SK-N-SH (cell line): ENCODE results near the gene FOXD3. TPM values are rescaled to one million over a fixed set of nuclear protein-coding genes. Genes with fewer than 3 reads are reported as not detected.

Experiments
- CTCF ChIA-PET: fragments of 300-600, 350-600 bp; formaldehyde crosslinking; extraction: SDS; loops from one replicate; lab custom pipeline; 2021; lab: Yijun Ruan, JAX
- POLR2A ChIA-PET: fragments of 350-600 bp; sonication (Branson Sonifier 250); formaldehyde crosslinking; extraction: SDS; loops from one replicate; lab custom pipeline; 2020; ENCODE audit warnings: antibody characterized with exemption, inconsistent platforms; lab: Yijun Ruan, JAX
- DNase-seq: peaks from one replicate; pipeline ENCODE4 v3.0.0; 2012
- H2AFZ ChIP-seq: fragments of 200-600 bp; sonication (generic); 2 replicates; pipeline ENCODE4 v1.8.1; 2016; ENCODE audit warnings: antibody characterized with exemption, mild to moderate bottlenecking, low read depth
- H3F3A ChIP-seq: fragments of 200-600 bp; sonication (generic); replicated peaks from 2 replicates; pipeline ENCODE3; 2016; ENCODE audit warnings: antibody characterized with exemption, mild to moderate bottlenecking; ENCODE audit not compliant: insufficient read depth
- H3K27ac ChIP-seq, 2 experiments: fragments of 200-500 bp in 1 of 2; fragments of 200-600 bp in 1 of 2; sonication (Bioruptor generic) in 1 of 2; sonication (generic), shearing (Covaris generic) in 1 of 2; 2 replicates each; pipeline versions ENCODE4 v1.5.1 to v1.6.1; 2014 to 2016; ENCODE audit warnings: low read depth in 2 of 2, inconsistent platforms in 1 of 2, low read length in 1 of 2, mild to moderate bottlenecking in 1 of 2, mixed read lengths in 1 of 2
- H3K27me3 ChIP-seq: fragments of 200-600 bp; sonication (generic), shearing (Covaris generic); 2 replicates; pipeline ENCODE4 v1.6.1; 2016; ENCODE audit warnings: mixed run types; ENCODE audit not compliant: insufficient read depth
- H3K36me3 ChIP-seq, 2 experiments: fragments of 200-500 bp in 1 of 2; fragments of 200-600 bp in 1 of 2; sonication (Bioruptor generic) in 1 of 2; sonication (generic) in 1 of 2; replicated peaks in 1 of 2; 2 replicates each; pipeline versions ENCODE3 to v1.5.1; 2014 to 2016; ENCODE audit warnings: low read length in 1 of 2, mild to moderate bottlenecking in 1 of 2; ENCODE audit not compliant: insufficient read depth in 2 of 2, control insufficient read depth in 1 of 2
- H3K4me1 ChIP-seq, 2 experiments: fragments of 200-500 bp in 1 of 2; fragments of 200-600 bp in 1 of 2; sonication (Bioruptor generic) in 1 of 2; sonication (generic), shearing (Covaris generic) in 1 of 2; 2 replicates each; pipeline versions ENCODE4 v1.5.1 to v1.6.1; 2014 to 2016; ENCODE audit warnings: low read depth in 1 of 2, low read length in 1 of 2, mixed run types in 1 of 2; ENCODE audit not compliant: insufficient read depth in 2 of 2, control insufficient read depth in 1 of 2
- H3K4me2 ChIP-seq: fragments of 200-600 bp; sonication (generic), shearing (Covaris generic); 2 replicates; pipeline ENCODE4 v1.6.1; 2017; ENCODE audit warnings: mixed run types
- H3K4me3 ChIP-seq, 2 experiments: fragments of 200-500 bp in 1 of 2; fragments of 200-600 bp in 1 of 2; sonication (Bioruptor generic) in 1 of 2; sonication (generic), shearing (Covaris generic) in 1 of 2; 2 replicates each; pipeline versions ENCODE4 v1.5.1 to v1.8.1; 2014 to 2016; ENCODE audit warnings: low read depth in 2 of 2, inconsistent platforms in 1 of 2, low read length in 1 of 2, mild to moderate bottlenecking in 1 of 2, mixed read lengths in 1 of 2, moderate library complexity in 1 of 2
- H3K79me2 ChIP-seq: fragments of 200-600 bp; sonication (generic); 2 replicates; pipeline ENCODE4 v1.8.1; 2017; ENCODE audit warnings: mild to moderate bottlenecking; ENCODE audit not compliant: insufficient read depth
- H3K9ac ChIP-seq: fragments of 200-600 bp; sonication (generic); 2 replicates; pipeline ENCODE4 v1.6.1; 2017; ENCODE audit warnings: mixed run types
- H3K9me2 ChIP-seq: fragments of 200-600 bp; sonication (generic); 2 replicates; pipeline ENCODE4 v1.6.1; 2017; ENCODE audit warnings: mixed run types
- H3K9me3 ChIP-seq: fragments of 200-600 bp; sonication (generic); 2 replicates; pipeline ENCODE4 v1.6.1; 2017; ENCODE audit warnings: mixed run types, mild to moderate bottlenecking, moderate library complexity
- H4K20me1 ChIP-seq: fragments of 200-600 bp; sonication (generic); 2 replicates; pipeline ENCODE4 v1.6.1; 2017; ENCODE audit warnings: mild to moderate bottlenecking, mixed run types; ENCODE audit not compliant: insufficient read depth
- CHD2 ChIP-seq: fragments of 150-350 bp; IDR thresholded peaks from 2 replicates; pipeline ENCODE4 v1.6.1; 2018; ENCODE audit warnings: low read length; ENCODE audit not compliant: partially characterized antibody
- ELF1 ChIP-seq: IDR thresholded peaks from 2 replicates; pipeline ENCODE4 v1.4.0; 2012
- EZH2phosphoT487 ChIP-seq: fragments of 200-600 bp; sonication (generic); IDR thresholded peaks from 2 replicates; pipeline ENCODE4 v1.6.1; 2017; ENCODE audit warnings: low read depth, mixed run types, mild to moderate bottlenecking, antibody characterized with exemption, moderate library complexity, borderline replicate concordance
- FOSL2 ChIP-seq: IDR thresholded peaks from 2 replicates; pipeline ENCODE4 v1.4.0; 2012; ENCODE audit warnings: low read depth, mild to moderate bottlenecking, moderate library complexity, borderline replicate concordance
- FOXM1 ChIP-seq: IDR thresholded peaks from 2 replicates; pipeline ENCODE4 v1.4.0; 2012; ENCODE audit warnings: low read depth, mild to moderate bottlenecking
- GATA2 ChIP-seq: sonication (generic); formaldehyde crosslinking; IDR thresholded peaks from 2 replicates; pipeline ENCODE4 v1.5.0; 2020; ENCODE audit warnings: mild to moderate bottlenecking, missing genetic modification reagents
- IRF3 ChIP-seq: fragments of 150-350 bp; IDR thresholded peaks from 2 replicates; pipeline ENCODE4 v1.6.1; 2016; ENCODE audit warnings: mild to moderate bottlenecking, low read depth, low read length
- JUND ChIP-seq: IDR thresholded peaks from 2 replicates; pipeline ENCODE4 v1.4.0; 2012
- MXI1 ChIP-seq: IDR thresholded peaks from 2 replicates; pipeline ENCODE4 v1.6.1; 2012; ENCODE audit warnings: mild to moderate bottlenecking, low read depth, low read length, improper control_type of control experiment
- NRF1 ChIP-seq: IDR thresholded peaks from 2 replicates; pipeline ENCODE4 v1.6.1; 2012; ENCODE audit warnings: low read depth, mild to moderate bottlenecking, low read length
- RXRA ChIP-seq: IDR thresholded peaks from 2 replicates; pipeline ENCODE4 v1.4.0; 2012; ENCODE audit warnings: low read depth, mild to moderate bottlenecking, borderline replicate concordance
- TCF12 ChIP-seq: IDR thresholded peaks from 2 replicates; pipeline ENCODE4 v1.4.0; 2012
- USF1 ChIP-seq: IDR thresholded peaks from 2 replicates; pipeline ENCODE4 v1.4.0; 2012; ENCODE audit warnings: low read depth, borderline replicate concordance
- USF2 ChIP-seq: fragments of 150-350 bp; IDR thresholded peaks from 2 replicates; pipeline ENCODE4 v1.6.1; 2017; ENCODE audit warnings: antibody characterized with exemption, low read length, low read depth, borderline replicate concordance
- WGBS: methylation state at CpG from one replicate; pipeline ENCODE4 v1.1.6; 2017; ENCODE audit warnings: low lambda C conversion rate; 5-methylcytosine and 5-hydroxymethylcytosine counted together
- polyA plus RNA-seq, 3 experiments: library from polyadenylated mRNA; depleted of rRNA; stranded (reverse); fragments of >200 nt; gene quantifications; 2 replicates each; pipeline ENCODE4 v1.2.3, GENCODE V29; 2012
- TF ChIP-seq, protein P1 (sequence below): fragments of 200-600 bp; sonication (generic); IDR thresholded peaks from 2 replicates; pipeline ENCODE4 v1.6.1; 2017; ENCODE audit warnings: antibody characterized with exemption, mild to moderate bottlenecking, moderate library complexity
- TF ChIP-seq, protein P2 (sequence below): IDR thresholded peaks from 2 replicates; pipeline ENCODE4; 2012

The FOXD3 gene
- polyA plus RNA-seq, 1 of the 3 experiments (the other 2 are of a cell fraction): not detected

DNA sequence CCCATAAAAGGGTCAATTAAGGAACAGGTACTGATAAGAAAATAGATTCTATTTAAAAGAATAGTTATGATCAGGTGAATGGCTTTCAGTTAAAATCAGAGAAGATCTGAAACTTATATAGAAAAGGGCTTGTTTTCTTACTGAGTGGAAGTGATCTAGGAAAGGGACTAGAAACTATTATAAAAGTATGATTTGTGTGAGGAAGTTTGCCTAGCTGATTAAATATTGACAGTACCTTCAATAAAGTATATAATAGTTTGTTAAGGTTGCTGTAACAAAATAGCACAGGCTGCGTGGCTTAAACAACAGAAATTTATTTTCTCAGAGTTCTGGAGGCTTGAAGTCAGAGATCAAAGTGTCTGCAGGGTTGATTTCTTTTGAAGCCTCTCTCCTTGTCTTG is 39.7 kb downstream of the FOXD3 start:
- Histone ChIP-seq H3K9ac (no peak overlapping the region), H3K4me1 (peaks cover 0 to 4% of the 10 kb centered on the region in 2 experiments; a peak in 1 of 4 replicates), H3K4me3 (no peak overlapping the region), H3F3A (no peaks in the 10 kb centered on the region), H3K9me2 (no peaks in the 10 kb centered on the region), H3K27me3 (no peaks in the 10 kb centered on the region; the same call in 1 of the 2 replicates), H3K36me3 (no peaks in the 10 kb centered on the region), H4K20me1 (no peaks in the 10 kb centered on the region), H3K27ac (no peak overlapping the region), H3K79me2 (no peaks in the 10 kb centered on the region), H3K9me3 (no peaks in the 10 kb centered on the region), H3K4me2 (no peak overlapping the region), H2AFZ (no peak overlapping the region)
- no peak for DNase-seq
- ChIA-PET POLR2A (no interaction called here), CTCF (no interaction called here)
- 52% methylated on average over 1 of the region's 1 CpG for WGBS
- TF ChIP-seq IRF3: no peak
- no peak for TF ChIP-seq MXI1
- no peak for TF ChIP-seq RXRA
- TF ChIP-seq NRF1: no peak
- TF ChIP-seq, protein P1, sequence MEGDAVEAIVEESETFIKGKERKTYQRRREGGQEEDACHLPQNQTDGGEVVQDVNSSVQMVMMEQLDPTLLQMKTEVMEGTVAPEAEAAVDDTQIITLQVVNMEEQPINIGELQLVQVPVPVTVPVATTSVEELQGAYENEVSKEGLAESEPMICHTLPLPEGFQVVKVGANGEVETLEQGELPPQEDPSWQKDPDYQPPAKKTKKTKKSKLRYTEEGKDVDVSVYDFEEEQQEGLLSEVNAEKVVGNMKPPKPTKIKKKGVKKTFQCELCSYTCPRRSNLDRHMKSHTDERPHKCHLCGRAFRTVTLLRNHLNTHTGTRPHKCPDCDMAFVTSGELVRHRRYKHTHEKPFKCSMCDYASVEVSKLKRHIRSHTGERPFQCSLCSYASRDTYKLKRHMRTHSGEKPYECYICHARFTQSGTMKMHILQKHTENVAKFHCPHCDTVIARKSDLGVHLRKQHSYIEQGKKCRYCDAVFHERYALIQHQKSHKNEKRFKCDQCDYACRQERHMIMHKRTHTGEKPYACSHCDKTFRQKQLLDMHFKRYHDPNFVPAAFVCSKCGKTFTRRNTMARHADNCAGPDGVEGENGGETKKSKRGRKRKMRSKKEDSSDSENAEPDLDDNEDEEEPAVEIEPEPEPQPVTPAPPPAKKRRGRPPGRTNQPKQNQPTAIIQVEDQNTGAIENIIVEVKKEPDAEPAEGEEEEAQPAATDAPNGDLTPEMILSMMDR: no peak
- no peak for TF ChIP-seq FOXM1
- TF ChIP-seq, protein P2, sequence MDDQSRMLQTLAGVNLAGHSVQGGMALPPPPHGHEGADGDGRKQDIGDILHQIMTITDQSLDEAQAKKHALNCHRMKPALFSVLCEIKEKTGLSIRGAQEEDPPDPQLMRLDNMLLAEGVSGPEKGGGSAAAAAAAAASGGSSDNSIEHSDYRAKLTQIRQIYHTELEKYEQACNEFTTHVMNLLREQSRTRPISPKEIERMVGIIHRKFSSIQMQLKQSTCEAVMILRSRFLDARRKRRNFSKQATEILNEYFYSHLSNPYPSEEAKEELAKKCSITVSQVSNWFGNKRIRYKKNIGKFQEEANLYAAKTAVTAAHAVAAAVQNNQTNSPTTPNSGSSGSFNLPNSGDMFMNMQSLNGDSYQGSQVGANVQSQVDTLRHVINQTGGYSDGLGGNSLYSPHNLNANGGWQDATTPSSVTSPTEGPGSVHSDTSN: no peak
- no peak for TF ChIP-seq USF2
- TF ChIP-seq TCF12: no peak
- TF ChIP-seq CHD2: no peak
- no peak for TF ChIP-seq GATA2 (CRISPR knock-in tag)
- no peak for TF ChIP-seq ELF1
- no peak for TF ChIP-seq USF1
- no peak for TF ChIP-seq EZH2phosphoT487
- no peak for TF ChIP-seq FOSL2
- TF ChIP-seq JUND: no peak
